Activated T-cell treated with anti-CD3 and anti-CD28 coated beads, Interleukin-2, amount 50 U/mL, for 4 hours (primary cell): ENCODE measurements around the gene KIAA2012. TPM values are rescaled to one million over a fixed set of nuclear protein-coding genes. Genes with fewer than 3 reads are reported as not detected.
"Not testable (repeated sequence)": the region's sequence is repeated elsewhere in the genome, so short reads cannot be mapped to it uniquely, and the experiment has no call there.

ENCODE experiments used
- ATAC-seq, 2 donors: fragments of 200-7000 bp; cut with Tn5 transposase; one replicate each; pipeline ENCODE4 v1.10.0; 2021
- DNase-seq: peaks from one replicate; pipeline ENCODE4 v3.0.0-alpha.2; 2020
- H3K27me3 Mint-ChIP-seq: one replicate; pipeline ENCODE4 v1.8.0; 2021; ENCODE audit warnings: low read depth, mixed read lengths
- H3K36me3 Mint-ChIP-seq: one replicate; pipeline ENCODE4 v1.8.0; 2022; ENCODE audit warnings: mixed read lengths; ENCODE audit not compliant: insufficient read depth
- H3K4me1 Mint-ChIP-seq: one replicate; pipeline ENCODE4 v1.8.0; 2021; ENCODE audit warnings: low read depth, mixed read lengths
- H3K4me3 Mint-ChIP-seq: one replicate; pipeline ENCODE4 v1.8.0; 2021; ENCODE audit warnings: mild to moderate bottlenecking, moderate library complexity, mixed read lengths
- H3K9me3 Mint-ChIP-seq: one replicate; pipeline ENCODE4 v1.8.0; 2021; ENCODE audit warnings: mixed read lengths
- total RNA-seq, 3 donors: library from RNA; stranded (reverse); gene quantifications; one replicate each; pipeline ENCODE4 v1.2.1, GENCODE V29; 2021

Gene KIAA2012
- total RNA-seq, 3 donors from 2014 or later: not detected

- ATAC-seq: no peak
- no peaks in the 10 kb centered on the region for H3K27me3 Mint-ChIP-seq
Measured at GRCh38 chr2:202221873-202222272, 148.8 kb downstream of the KIAA2012 start.

GRCh38 chr2:202237787-202238233 is 164.8 kb downstream of the KIAA2012 start:
- H3K4me1 Mint-ChIP-seq: peaks cover 40% of the 10 kb centered on the region
- no peaks in the 10 kb centered on the region for H3K9me3 Mint-ChIP-seq
- H3K36me3 Mint-ChIP-seq: no peaks in the 10 kb centered on the region
- no peaks in the 10 kb centered on the region for H3K27me3 Mint-ChIP-seq
- DNase-seq (no peak), ATAC-seq (peak; percentile 49 to 55)
- peak overlapping the region; percentile 99 for H3K4me3 Mint-ChIP-seq

More at GRCh38 chr2:202221873-202222272, 148.8 kb downstream of the KIAA2012 start:
- H3K4me1 Mint-ChIP-seq: peaks cover 31% of the 10 kb centered on the region
- no peak overlapping the region for H3K4me3 Mint-ChIP-seq
- no peak for DNase-seq
- H3K36me3 Mint-ChIP-seq: peaks cover 33% of the 10 kb centered on the region
- H3K9me3 Mint-ChIP-seq: no peaks in the 10 kb centered on the region

- Mint-ChIP-seq H3K9me3 (no peaks in the 10 kb centered on the region), H3K27me3 (no peaks in the 10 kb centered on the region), H3K4me1 (peaks cover 33% of the 10 kb centered on the region), H3K36me3 (no peaks in the 10 kb centered on the region), H3K4me3 (peak within 1 kb of the TSS; percentile 99)
- DNase-seq: peak; percentile 85
- peak; percentile 95 for ATAC-seq
Measured at GRCh38 chr2:202238234-202239197, 165.5 kb downstream of the KIAA2012 start, which contains the start of gene SUMO1. Gene SUMO1 (minus strand): TSS chr2:202238597. CDS start chr2:202238451, 146 bp downstream.

GRCh38 chr2:202247710-202248109 is 174.7 kb downstream of the KIAA2012 start:
- ATAC-seq, H3K36me3 Mint-ChIP-seq, DNase-seq, H3K4me3 Mint-ChIP-seq, H3K9me3 Mint-ChIP-seq, H3K4me1 Mint-ChIP-seq: not testable (repeated sequence)
- H3K27me3 Mint-ChIP-seq: peaks cover 14% of the 10 kb centered on the region

- Mint-ChIP-seq H3K36me3 (no peaks in the 10 kb centered on the region), H3K27me3 (peaks cover 14% of the 10 kb centered on the region), H3K9me3 (no peaks in the 10 kb centered on the region), H3K4me1 (no peaks in the 10 kb centered on the region), H3K4me3 (no peak overlapping the region)
- no peak for ATAC-seq
- no peak for DNase-seq
Measured at GRCh38 chr2:202249521-202250253, 176.6 kb downstream of the KIAA2012 start.

- no peaks in the 10 kb centered on the region for H3K36me3 Mint-ChIP-seq
- no peaks in the 10 kb centered on the region for H3K4me1 Mint-ChIP-seq
Measured at GRCh38 chr2:202251494-202251893, 178.4 kb downstream of the KIAA2012 start.

More at GRCh38 chr2:202251494-202251893, 178.4 kb downstream of the KIAA2012 start:
- Mint-ChIP-seq H3K9me3 (no peaks in the 10 kb centered on the region), H3K4me3 (no peak overlapping the region), H3K27me3 (peaks cover 13% of the 10 kb centered on the region)
- DNase-seq (no peak), ATAC-seq (no peak)

Other genes starting within 250 kb of the KIAA2012 start
- under 1 TPM; 0.20 to 0.41 (median 0.29) TPM for gene FZD7, start 39.4 kb upstream of the KIAA2012 start, total RNA-seq
- 100 to 1,000 TPM in 2 of 3 donors, 10 to 100 TPM in 1; 96.6 to 110 (median 105) TPM for gene SUMO1, start 165.3 kb downstream of the KIAA2012 start, total RNA-seq
- 100 to 1,000 TPM; 349 to 393 (median 377) TPM for gene NOP58, start 192.5 kb downstream of the KIAA2012 start, total RNA-seq